Body of pancreas (tissue), 4 donors: Measurements from ENCODE around the gene IKZF1.

ENCODE experiments used
- POLR2A ChIP-seq, 3 donors: fragments of 450-650 bp; IDR thresholded peaks; one replicate each; pipeline ENCODE4 v1.6.1; 2016; ENCODE audit warnings: antibody characterized with exemption in 3 of 3, mild to moderate bottlenecking in 2 of 3
- TF ChIP-seq, protein P1 (sequence below), 7 experiments: fragments of 450-650 bp in 4 of 7; fragments of 200-600 bp in 3 of 7; sonication (generic) in 3 of 7; IDR thresholded peaks; one replicate each; pipeline ENCODE4 v1.5.1; 2016 to 2019; ENCODE audit warnings: antibody characterized with exemption in 7 of 7

DNA sequence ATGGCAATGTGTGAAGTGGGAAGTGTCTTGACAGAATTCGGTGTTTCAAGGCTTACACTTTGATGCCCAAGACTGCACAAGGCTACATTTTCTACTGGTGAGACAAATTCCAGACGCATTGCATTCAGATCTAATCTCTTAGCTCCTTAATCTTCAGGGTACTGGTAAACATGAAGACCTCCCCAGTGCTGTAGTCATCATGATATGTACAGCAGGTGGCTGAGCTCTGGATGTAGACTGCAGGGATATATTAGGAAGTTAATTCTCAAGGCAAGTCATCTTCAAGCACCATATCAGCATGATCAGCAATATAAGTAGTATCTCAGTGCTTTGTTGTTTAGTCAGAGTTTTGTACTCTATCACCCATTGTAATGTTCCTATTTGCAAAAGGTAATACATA lies 61.8 kb downstream of the IKZF1 start:
- no peak for TF ChIP-seq POLR2A (IDR thresholded peaks at IDR 0.05)
- TF ChIP-seq, protein P1, sequence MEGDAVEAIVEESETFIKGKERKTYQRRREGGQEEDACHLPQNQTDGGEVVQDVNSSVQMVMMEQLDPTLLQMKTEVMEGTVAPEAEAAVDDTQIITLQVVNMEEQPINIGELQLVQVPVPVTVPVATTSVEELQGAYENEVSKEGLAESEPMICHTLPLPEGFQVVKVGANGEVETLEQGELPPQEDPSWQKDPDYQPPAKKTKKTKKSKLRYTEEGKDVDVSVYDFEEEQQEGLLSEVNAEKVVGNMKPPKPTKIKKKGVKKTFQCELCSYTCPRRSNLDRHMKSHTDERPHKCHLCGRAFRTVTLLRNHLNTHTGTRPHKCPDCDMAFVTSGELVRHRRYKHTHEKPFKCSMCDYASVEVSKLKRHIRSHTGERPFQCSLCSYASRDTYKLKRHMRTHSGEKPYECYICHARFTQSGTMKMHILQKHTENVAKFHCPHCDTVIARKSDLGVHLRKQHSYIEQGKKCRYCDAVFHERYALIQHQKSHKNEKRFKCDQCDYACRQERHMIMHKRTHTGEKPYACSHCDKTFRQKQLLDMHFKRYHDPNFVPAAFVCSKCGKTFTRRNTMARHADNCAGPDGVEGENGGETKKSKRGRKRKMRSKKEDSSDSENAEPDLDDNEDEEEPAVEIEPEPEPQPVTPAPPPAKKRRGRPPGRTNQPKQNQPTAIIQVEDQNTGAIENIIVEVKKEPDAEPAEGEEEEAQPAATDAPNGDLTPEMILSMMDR (IDR thresholded peaks at IDR 0.05): no peak
